ENCODE results near the gene SLC38A1. TPM values are rescaled to one million over a fixed set of nuclear protein-coding genes. Genes with fewer than 3 reads are reported as not detected.

Gene SLC38A1
- total RNA-seq, 2 experiments from 2014 or later, result 114 to 163 TPM

- Histone ChIP-seq H3K36me3 (ENCODE audit: insufficient read depth, low read length) (peaks cover 95% of the 10 kb centered on the region), H3K4me2 (ENCODE audit: low read length) (no peak overlapping the region), H4K20me1 (ENCODE audit: insufficient read depth, low read length) (peaks cover 59% of the 10 kb centered on the region), H3K9me3 (ENCODE audit: low read length) (no peaks in the 10 kb centered on the region), H3K9me2 (ENCODE audit: insufficient read depth, low read length) (no peaks in the 10 kb centered on the region), H3K4me3 (ENCODE audit: low read depth, low read length, poor library complexity, severe bottlenecking) (no peak overlapping the region), H3K27ac (ENCODE audit: low read depth, low read length, poor library complexity, severe bottlenecking) (no peak overlapping the region), H3K4me1 (ENCODE audit: insufficient read depth, low read length, poor library complexity, severe bottlenecking) (peaks cover 39% of the 10 kb centered on the region), H2AFZ (ENCODE audit: low read length) (no peak overlapping the region), H3K79me2 (ENCODE audit: insufficient read depth, low read depth, low read length) (peaks cover 100% of the 10 kb centered on the region)
- POLR2A ChIA-PET, result interaction anchor here (0.7 to 1.0 kb wide), 2 partner anchors 44 to 1941 kb away, joined by 3 read pairs; no protein-coding TSS in a partner anchor
- intact Hi-C loops (cut with micrococcal nuclease; ENCODE audit: unreplicated experiment), result loop anchor here (10.0 kb wide), 1 partner anchor 954 kb away; no protein-coding TSS in a partner anchor
- BruUV-seq (replicated peaks), result no TSS peak
- no peak for DNase-seq (ENCODE audit: low spot score)
- CTCF ChIA-PET (ENCODE audit: unreplicated experiment), result no interaction called here
- TF ChIP-seq EZH2phosphoT487 (IDR thresholded peaks at IDR 0.05; ENCODE audit: borderline replicate concordance, low read depth, low read length) (no peak), CTCF (conservative IDR thresholded peaks at IDR 0.05; ENCODE audit: low read length) (no peak)
Measured at GRCh38 chr12:46260913-46261476, 7.8 kb downstream of the SLC38A1 start.

GRCh38 chr12:46260124-46260912 lies 8.5 kb downstream of the SLC38A1 start:
- ChIA-PET POLR2A (interaction anchor here (0.6 to 1.0 kb wide), 3 partner anchors 30 to 1942 kb away, joined by 3 to 7 read pairs (median 3); no protein-coding TSS in a partner anchor), CTCF (ENCODE audit: unreplicated experiment) (no interaction called here)
- H3K79me2 ChIP-seq (ENCODE audit: insufficient read depth, low read depth, low read length), result peaks cover 100% of the 10 kb centered on the region
- intact Hi-C loops (cut with micrococcal nuclease; ENCODE audit: unreplicated experiment), result loop anchor here (10.0 kb wide), 1 partner anchor 954 kb away; no protein-coding TSS in a partner anchor
- TF ChIP-seq EZH2phosphoT487 (IDR thresholded peaks at IDR 0.05; ENCODE audit: borderline replicate concordance, low read depth, low read length) (no peak), CTCF (conservative IDR thresholded peaks at IDR 0.05; ENCODE audit: low read length) (no peak)
- BruUV-seq (replicated peaks), result no TSS peak
- H4K20me1 ChIP-seq (ENCODE audit: insufficient read depth, low read length), result peaks cover 53% of the 10 kb centered on the region
- H3K4me2 ChIP-seq (ENCODE audit: low read length), result no peak overlapping the region
- no peak overlapping the region for H3K27ac ChIP-seq (ENCODE audit: low read depth, low read length, poor library complexity, severe bottlenecking)
- H3K4me1 ChIP-seq (ENCODE audit: insufficient read depth, low read length, poor library complexity, severe bottlenecking), result peaks cover 32% of the 10 kb centered on the region
- H2AFZ ChIP-seq (ENCODE audit: low read length), result no peak overlapping the region
- H3K9me3 ChIP-seq (ENCODE audit: low read length), result peaks cover 3% of the 10 kb centered on the region; the same call in 1 of the 2 replicates
- no peaks in the 10 kb centered on the region for H3K9me2 ChIP-seq (ENCODE audit: insufficient read depth, low read length)
- H3K4me3 ChIP-seq (ENCODE audit: low read depth, low read length, poor library complexity, severe bottlenecking), result no peak overlapping the region
- peaks cover 95% of the 10 kb centered on the region for H3K36me3 ChIP-seq (ENCODE audit: insufficient read depth, low read length)
- DNase-seq (ENCODE audit: low spot score), result no peak

Measured in OCI-LY7 (cell line).